Epithelial cell of prostate (primary cell): ENCODE measurements around the gene NPFFR2.
"Not testable (repeated sequence)": the region's sequence is repeated elsewhere in the genome, so short reads cannot be mapped to it uniquely, and the experiment has no call there.

Source experiments
- DNase-seq: peaks from one replicate; pipeline ENCODE4 v3.0.0-alpha.2; 2011; ENCODE audit warnings: low read depth, low spot score
- H3K27ac ChIP-seq: fragments of 450-650 bp; 2 replicates; pipeline ENCODE4 v1.5.1; 2017; ENCODE audit warnings: mild to moderate bottlenecking

The NPFFR2 gene

GRCh38 chr4:72031868-72032608 is at the start of gene NPFFR2:
NPFFR2 (plus strand) TSS chr4:72032000; CDS start chr4:72128592, 96,592 bp downstream.
- DNase-seq, result no peak
- H3K27ac ChIP-seq, result no peak within 1 kb of the TSS

- no peak overlapping the region for H3K27ac ChIP-seq
- DNase-seq, result peak; percentile 8
Measured at GRCh38 chr4:71992571-71993312, 39.1 kb upstream of the NPFFR2 start.

GRCh38 chr4:71994559-71994958 is 37.2 kb upstream of the NPFFR2 start:
- no peak overlapping the region for H3K27ac ChIP-seq
- DNase-seq, result no peak

GRCh38 chr4:71995297-71995696 is 36.5 kb upstream of the NPFFR2 start:
- DNase-seq, result no peak
- no peak overlapping the region for H3K27ac ChIP-seq

GRCh38 chr4:72006586-72006985 is 25.2 kb upstream of the NPFFR2 start:
- DNase-seq, result peak; percentile 10
- peak overlapping the region; percentile 14 for H3K27ac ChIP-seq

- H3K27ac ChIP-seq, result no peak overlapping the region
- no peak for DNase-seq
Measured at GRCh38 chr4:72011906-72012305, 19.9 kb upstream of the NPFFR2 start.

GRCh38 chr4:72016011-72016410 is 15.8 kb upstream of the NPFFR2 start:
- no peak overlapping the region for H3K27ac ChIP-seq
- no peak for DNase-seq

GRCh38 chr4:72019688-72020087 is 12.1 kb upstream of the NPFFR2 start:
- H3K27ac ChIP-seq, result no peak overlapping the region
- DNase-seq, result no peak

GRCh38 chr4:72022553-72022952 is 9.2 kb upstream of the NPFFR2 start:
- no peak for DNase-seq
- no peak overlapping the region for H3K27ac ChIP-seq

- no peak overlapping the region for H3K27ac ChIP-seq
- DNase-seq, result no peak
Measured at GRCh38 chr4:72055566-72055965, 23.8 kb downstream of the NPFFR2 start.

GRCh38 chr4:72063726-72064125 is 31.9 kb downstream of the NPFFR2 start:
- H3K27ac ChIP-seq, result no peak overlapping the region
- DNase-seq, result no peak

- no peak overlapping the region for H3K27ac ChIP-seq
- no peak for DNase-seq
Measured at GRCh38 chr4:72067051-72067450, 35.3 kb downstream of the NPFFR2 start.

- H3K27ac ChIP-seq, result no peak overlapping the region
- DNase-seq, result no peak
Measured at GRCh38 chr4:72073816-72074215, 42.0 kb downstream of the NPFFR2 start.

GRCh38 chr4:72076562-72076961 is 44.8 kb downstream of the NPFFR2 start:
- no peak for DNase-seq
- no peak overlapping the region for H3K27ac ChIP-seq

- no peak overlapping the region for H3K27ac ChIP-seq
- no peak for DNase-seq
Measured at GRCh38 chr4:72077346-72077745, 45.5 kb downstream of the NPFFR2 start.

GRCh38 chr4:72084587-72085011 is 52.8 kb downstream of the NPFFR2 start:
- no peak for DNase-seq
- no peak overlapping the region for H3K27ac ChIP-seq

GRCh38 chr4:72090606-72091005 is 58.8 kb downstream of the NPFFR2 start:
- H3K27ac ChIP-seq, DNase-seq: not testable (repeated sequence)

GRCh38 chr4:72094059-72094797 is 62.4 kb downstream of the NPFFR2 start:
- DNase-seq, result no peak
- no peak overlapping the region for H3K27ac ChIP-seq

GRCh38 chr4:72107456-72107855 is 75.7 kb downstream of the NPFFR2 start:
- DNase-seq, result no peak
- peak overlapping the region; percentile 28 for H3K27ac ChIP-seq

- H3K27ac ChIP-seq, result no peak overlapping the region
- DNase-seq, result no peak
Measured at GRCh38 chr4:72109364-72109763, 77.6 kb downstream of the NPFFR2 start.

- no peak for DNase-seq
- no peak overlapping the region for H3K27ac ChIP-seq
Measured at GRCh38 chr4:72109959-72110497, 78.2 kb downstream of the NPFFR2 start.
